ENCODE results near the gene RABEP2. TPM values are rescaled to one million over a fixed set of nuclear protein-coding genes. Genes with fewer than 3 reads are reported as not detected.
"Not testable (repeated sequence)": the region's sequence is repeated elsewhere in the genome, so short reads cannot be mapped to it uniquely, and the experiment has no call there.

The RABEP2 gene
- total and polyA plus RNA-seq, 9 donors: 0.32 to 14.8 (median 11.3) TPM

DNA sequence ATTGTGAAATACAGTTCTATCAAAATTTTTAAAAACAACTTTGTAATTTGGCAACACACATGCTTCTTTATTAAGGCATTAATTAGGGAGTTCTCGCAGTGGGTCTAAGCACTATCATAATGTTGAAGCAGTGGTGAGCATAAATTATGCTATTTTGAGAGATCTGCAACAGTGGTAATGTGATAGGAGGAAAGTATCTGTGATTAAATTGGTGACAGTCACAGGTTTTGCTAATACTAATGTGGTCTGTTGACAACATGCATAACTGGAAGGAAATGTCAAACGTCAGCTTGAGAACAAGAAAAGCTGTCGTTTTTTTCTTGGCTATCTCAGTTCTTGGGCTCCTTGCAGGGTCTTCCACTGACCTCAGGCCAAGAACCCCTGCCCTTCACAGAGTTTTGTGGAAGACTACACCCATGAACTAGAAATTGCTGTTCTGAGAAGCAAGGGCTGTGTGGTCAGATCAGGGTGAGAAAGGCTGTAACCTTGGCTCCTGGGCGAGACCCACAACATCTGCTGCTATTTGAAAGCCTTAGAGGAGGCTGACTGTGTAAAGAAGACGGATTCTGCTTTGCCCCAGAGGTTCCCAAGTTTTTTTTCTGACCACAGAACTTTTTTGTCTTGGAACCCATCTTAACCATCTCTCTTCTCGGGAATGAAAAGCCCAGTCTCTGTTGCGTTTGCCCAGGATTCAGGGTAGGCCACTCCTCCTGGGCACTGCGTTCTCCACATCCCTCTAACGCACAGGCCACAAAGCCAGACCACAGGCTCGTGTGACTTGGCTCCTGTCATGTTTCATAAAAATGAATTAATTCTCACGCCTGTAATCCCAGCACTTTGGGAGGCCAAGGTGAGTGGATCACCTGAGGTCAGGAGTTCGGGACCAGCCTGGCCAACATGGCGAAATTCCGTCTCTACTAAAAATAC is 32.8 kb downstream of the RABEP2 start:
- H3K9me3 ChIP-seq: no peaks in the 10 kb centered on the region
- intact Hi-C loops (cut with DNase I): no loop called here
- no peak overlapping the region for H3K27ac ChIP-seq
- no peaks in the 10 kb centered on the region for H3K27me3 ChIP-seq
- no peaks in the 10 kb centered on the region for H3K36me3 ChIP-seq
- no peak for DNase-seq
- WGBS, 3 donors: 68 to 74% (median 70%) methylated on average over 14 of the region's 14 CpGs
- no peak overlapping the region for H3K4me3 ChIP-seq
- H3K4me1 ChIP-seq (ENCODE audit: insufficient read depth): no peaks in the 10 kb centered on the region
- TF ChIP-seq POLR2A (IDR thresholded peaks at IDR 0.05) (no peak), EP300 (IDR thresholded peaks at IDR 0.05) (no peak)
- TF ChIP-seq, protein P1, sequence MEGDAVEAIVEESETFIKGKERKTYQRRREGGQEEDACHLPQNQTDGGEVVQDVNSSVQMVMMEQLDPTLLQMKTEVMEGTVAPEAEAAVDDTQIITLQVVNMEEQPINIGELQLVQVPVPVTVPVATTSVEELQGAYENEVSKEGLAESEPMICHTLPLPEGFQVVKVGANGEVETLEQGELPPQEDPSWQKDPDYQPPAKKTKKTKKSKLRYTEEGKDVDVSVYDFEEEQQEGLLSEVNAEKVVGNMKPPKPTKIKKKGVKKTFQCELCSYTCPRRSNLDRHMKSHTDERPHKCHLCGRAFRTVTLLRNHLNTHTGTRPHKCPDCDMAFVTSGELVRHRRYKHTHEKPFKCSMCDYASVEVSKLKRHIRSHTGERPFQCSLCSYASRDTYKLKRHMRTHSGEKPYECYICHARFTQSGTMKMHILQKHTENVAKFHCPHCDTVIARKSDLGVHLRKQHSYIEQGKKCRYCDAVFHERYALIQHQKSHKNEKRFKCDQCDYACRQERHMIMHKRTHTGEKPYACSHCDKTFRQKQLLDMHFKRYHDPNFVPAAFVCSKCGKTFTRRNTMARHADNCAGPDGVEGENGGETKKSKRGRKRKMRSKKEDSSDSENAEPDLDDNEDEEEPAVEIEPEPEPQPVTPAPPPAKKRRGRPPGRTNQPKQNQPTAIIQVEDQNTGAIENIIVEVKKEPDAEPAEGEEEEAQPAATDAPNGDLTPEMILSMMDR (IDR thresholded peaks at IDR 0.05): no peak

DNA sequence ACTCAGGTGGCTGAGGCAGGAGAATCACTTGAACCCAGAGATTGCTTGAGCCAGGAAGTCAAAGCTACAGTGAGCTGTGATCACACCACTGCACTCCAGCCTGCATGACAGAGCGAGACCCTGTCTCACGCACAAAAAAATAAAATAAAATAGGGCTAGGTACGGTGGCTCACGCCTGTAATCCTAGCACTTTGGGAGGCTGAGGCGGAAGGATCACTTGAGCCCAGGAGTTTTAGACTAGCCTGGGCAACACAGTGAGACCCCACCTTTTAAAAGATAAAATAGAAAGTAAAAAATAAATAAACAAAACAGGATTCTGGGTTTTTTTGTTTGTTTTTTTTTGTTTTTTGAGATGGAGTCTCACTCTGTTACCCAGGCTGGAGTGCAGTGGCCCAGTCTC is 34.7 kb downstream of the RABEP2 start:
- H3K4me3 ChIP-seq; H3K36me3 ChIP-seq; H3K9me3 ChIP-seq; intact Hi-C loops (cut with DNase I); H3K27ac ChIP-seq; DNase-seq; H3K4me1 ChIP-seq (ENCODE audit: insufficient read depth); H3K27me3 ChIP-seq: not testable (repeated sequence)
- 92 to 94% (median 93%) methylated on average over 5 of the region's 5 CpGs for WGBS, 3 donors

DNA sequence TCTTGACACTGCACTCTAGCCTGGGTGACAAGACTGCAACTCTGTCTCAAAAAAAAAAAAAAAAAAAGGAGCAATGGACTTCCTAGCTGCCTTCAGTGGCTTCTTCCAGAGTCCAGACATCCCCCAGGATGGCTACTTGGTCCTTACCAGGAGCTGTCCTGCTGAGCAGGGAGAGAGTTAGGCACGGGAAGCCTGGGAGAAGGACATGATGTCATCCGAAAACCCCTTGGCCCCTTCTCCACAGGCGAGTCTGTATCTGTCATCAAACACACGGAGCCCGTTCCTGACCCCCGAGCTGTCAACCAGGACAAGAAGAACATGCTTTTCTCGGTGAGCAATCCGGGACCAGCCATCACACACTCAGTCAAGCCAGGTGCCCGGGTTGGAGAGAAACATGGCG is 38.1 kb downstream of the RABEP2 start:
- H3K36me3 ChIP-seq: no peaks in the 10 kb centered on the region
- no peaks in the 10 kb centered on the region for H3K27me3 ChIP-seq
- H3K9me3 ChIP-seq: no peaks in the 10 kb centered on the region
- no peak overlapping the region for H3K27ac ChIP-seq
- TF ChIP-seq POLR2A (IDR thresholded peaks at IDR 0.05): no peak
- TF ChIP-seq, protein P1 (IDR thresholded peaks at IDR 0.05): no peak
- no peak for TF ChIP-seq EP300 (IDR thresholded peaks at IDR 0.05)
- H3K4me3 ChIP-seq: no peak overlapping the region
- WGBS, 3 donors: 74 to 79% (median 76%) methylated on average over 10 of the region's 10 CpGs
- intact Hi-C loops (cut with DNase I): no loop called here
- no peak for DNase-seq
- no peaks in the 10 kb centered on the region for H3K4me1 ChIP-seq (ENCODE audit: insufficient read depth)

DNA sequence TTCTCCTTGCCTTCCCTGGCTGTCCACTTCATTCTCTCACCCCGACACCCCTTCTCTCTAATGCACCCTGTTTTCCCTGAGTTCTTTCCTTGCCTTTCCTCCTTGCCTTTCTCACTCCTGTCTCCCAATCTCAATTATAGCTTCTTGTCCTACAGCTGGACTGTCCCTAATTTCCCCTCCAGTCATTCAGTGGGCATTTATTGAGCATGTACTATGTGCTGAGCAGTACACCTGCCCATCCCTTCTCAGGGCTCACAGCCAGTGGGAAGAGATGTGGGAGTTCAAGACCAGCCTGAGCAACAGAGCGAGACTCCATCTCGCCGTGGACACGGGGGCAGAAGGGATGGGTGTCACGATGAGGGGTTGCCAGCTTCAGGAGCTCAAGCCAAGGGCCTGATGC is 41.0 kb downstream of the RABEP2 start:
- Histone ChIP-seq H3K9me3 (no peaks in the 10 kb centered on the region), H3K27ac (no peak overlapping the region), H3K36me3 (no peaks in the 10 kb centered on the region), H3K4me1 (ENCODE audit: insufficient read depth) (peaks cover 7% of the 10 kb centered on the region), H3K27me3 (no peaks in the 10 kb centered on the region), H3K4me3 (no peak overlapping the region)
- no peak for TF ChIP-seq POLR2A (IDR thresholded peaks at IDR 0.05)
- no peak for TF ChIP-seq EP300 (IDR thresholded peaks at IDR 0.05)
- TF ChIP-seq, protein P1 (IDR thresholded peaks at IDR 0.05): no peak
- DNase-seq: no peak
- WGBS, 3 donors: 88 to 96% (median 93%) methylated on average over 6 of the region's 6 CpGs
- intact Hi-C loops (cut with DNase I): no loop called here

Data from ovary (tissue), 9 donors.